Kasumi-1 (cell line): ENCODE measurements around the gene UBXN6.
A peak's percentile ranks its signal among the peaks of the same experiment; 100 is the strongest.

Experiments used
- DNase-seq, 2 experiments: peaks; one replicate each; lab custom pipeline; 2025; lab: John Stamatoyannopoulos, UW

Gene UBXN6

GRCh38 chr19:4493104-4493928 lies 35.7 kb upstream of the UBXN6 start:
- DNase-seq: no peak

GRCh38 chr19:4492337-4493103 lies 34.9 kb upstream of the UBXN6 start:
- no peak for DNase-seq

- no peak for DNase-seq
Measured at GRCh38 chr19:4491446-4491845, 33.9 kb upstream of the UBXN6 start.

- DNase-seq: no peak
Measured at GRCh38 chr19:4488496-4488895, 30.9 kb upstream of the UBXN6 start.

GRCh38 chr19:4487572-4487971 lies 30.0 kb upstream of the UBXN6 start:
- DNase-seq: no peak

GRCh38 chr19:4483385-4483784 lies 25.8 kb upstream of the UBXN6 start:
- no peak for DNase-seq

- no peak for DNase-seq
Measured at GRCh38 chr19:4482721-4483364, 25.2 kb upstream of the UBXN6 start.

- DNase-seq: no peak
Measured at GRCh38 chr19:4477034-4477801, 19.6 kb upstream of the UBXN6 start.

- peak in 1 of 2 experiments; percentile 12 for DNase-seq
Measured at GRCh38 chr19:4474514-4475022, 17.0 kb upstream of the UBXN6 start.

GRCh38 chr19:4473763-4474513 lies 16.3 kb upstream of the UBXN6 start:
- DNase-seq: no peak

- no peak for DNase-seq
Measured at GRCh38 chr19:4473011-4473762, 15.6 kb upstream of the UBXN6 start.

GRCh38 chr19:4472174-4472974 lies 14.8 kb upstream of the UBXN6 start, which contains the start of gene HDGFL2:
TSS of gene HDGFL2 (plus strand) at chr19:4472297. CDS start at chr19:4472351, 54 bp downstream.
- DNase-seq: no peak

GRCh38 chr19:4471403-4472173 lies 14.0 kb upstream of the UBXN6 start:
- DNase-seq: peak; percentile 100

- DNase-seq: no peak
Measured at GRCh38 chr19:4467835-4468234, 10.2 kb upstream of the UBXN6 start.

- DNase-seq: no peak
Measured at GRCh38 chr19:4464815-4465581, 7.4 kb upstream of the UBXN6 start.

GRCh38 chr19:4456843-4457653 lies 546 bp downstream of the UBXN6 start:
- DNase-seq: peak; percentile 22 to 35

- peak; percentile 54 to 61 for DNase-seq
Measured at GRCh38 chr19:4456476-4456842, 1.1 kb downstream of the UBXN6 start.
